ENCODE results near the gene HIBCH. TPM values are rescaled to one million over a fixed set of nuclear protein-coding genes. Genes with fewer than 3 reads are reported as not detected.
"Not testable (repeated sequence)": the region's sequence is repeated elsewhere in the genome, so short reads cannot be mapped to it uniquely, and the experiment has no call there.

The HIBCH gene
- polyA plus RNA-seq, 3 donors: 66.0 to 115 (median 95.3) TPM

DNA sequence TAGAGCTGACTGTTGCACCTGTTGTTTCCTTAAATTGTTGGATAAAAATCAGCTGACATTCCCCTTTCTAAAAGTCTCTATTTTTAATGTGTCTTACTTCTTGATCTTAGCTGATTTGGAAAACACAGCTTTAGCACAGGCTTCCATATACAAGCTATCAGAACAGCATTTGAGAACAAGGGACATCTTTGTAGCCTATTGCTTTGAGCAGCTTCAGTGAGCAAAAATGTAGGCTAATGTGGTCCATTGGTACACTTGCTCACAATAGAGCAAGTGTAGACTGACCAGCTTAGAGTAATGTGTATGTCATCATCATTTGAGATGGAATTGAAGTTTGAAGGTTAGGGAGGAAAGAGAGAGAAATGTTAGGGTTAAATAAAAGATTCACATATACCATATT is 30.7 kb upstream of the HIBCH start:
- DNase-seq: no peak

DNA sequence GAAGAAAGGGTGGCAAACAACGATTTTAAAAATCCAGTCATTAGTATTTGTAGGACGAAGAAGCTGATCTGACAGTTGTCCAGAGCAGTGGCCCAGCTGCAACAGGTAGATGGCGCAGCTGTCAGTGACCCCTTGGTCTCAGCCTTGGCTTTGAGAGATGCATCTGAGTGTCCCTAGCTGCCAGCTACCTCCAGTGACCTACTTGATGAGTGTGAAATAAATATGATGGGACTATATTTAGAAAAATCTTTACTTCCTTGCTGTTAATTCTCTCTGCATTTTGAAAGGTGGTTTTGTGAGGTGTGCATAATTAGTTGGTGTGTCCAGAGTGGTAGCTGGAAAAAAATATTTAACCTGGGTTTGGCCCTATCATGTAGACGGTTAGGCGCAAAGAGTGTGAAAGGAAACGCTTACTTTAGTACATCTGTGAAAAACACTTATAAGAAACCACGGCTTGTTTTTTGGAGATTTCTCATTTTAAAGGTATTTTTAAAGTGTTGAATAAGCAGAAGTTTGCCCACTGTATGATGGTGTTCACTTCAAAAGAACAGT is 24.7 kb upstream of the HIBCH start:
- peak; percentile 38 for DNase-seq

GRCh38 chr2:190343536-190344275 is 24.1 kb upstream of the HIBCH start, which contains the start of gene INPP1:
Gene INPP1, plus strand, starts transcription at chr2:190343589. Its CDS starts 16,514 bp downstream, at chr2:190360103.
- DNase-seq: peak; percentile 55

DNA sequence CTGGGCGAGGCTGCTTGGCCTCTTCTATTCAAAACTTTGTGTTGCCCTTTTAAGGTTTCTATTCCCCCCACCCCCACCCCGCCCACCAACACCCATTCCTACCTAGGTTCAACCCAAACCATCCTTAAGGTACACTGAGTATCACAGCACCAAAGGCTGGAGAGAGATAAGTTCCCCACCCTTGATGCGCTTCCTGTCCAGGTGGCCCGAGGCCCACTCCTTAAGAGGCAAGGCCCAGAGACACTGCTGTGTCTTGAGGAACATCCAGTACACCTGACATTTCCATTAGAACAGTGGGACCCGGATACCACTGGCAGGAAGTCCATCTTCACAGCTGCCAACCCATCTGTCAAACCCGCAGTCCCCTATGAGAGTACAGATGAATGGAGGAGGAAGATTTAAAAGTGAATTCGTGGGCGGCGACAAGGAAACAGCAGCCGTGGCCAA is 23.5 kb upstream of the HIBCH start:
- DNase-seq: no peak

DNA sequence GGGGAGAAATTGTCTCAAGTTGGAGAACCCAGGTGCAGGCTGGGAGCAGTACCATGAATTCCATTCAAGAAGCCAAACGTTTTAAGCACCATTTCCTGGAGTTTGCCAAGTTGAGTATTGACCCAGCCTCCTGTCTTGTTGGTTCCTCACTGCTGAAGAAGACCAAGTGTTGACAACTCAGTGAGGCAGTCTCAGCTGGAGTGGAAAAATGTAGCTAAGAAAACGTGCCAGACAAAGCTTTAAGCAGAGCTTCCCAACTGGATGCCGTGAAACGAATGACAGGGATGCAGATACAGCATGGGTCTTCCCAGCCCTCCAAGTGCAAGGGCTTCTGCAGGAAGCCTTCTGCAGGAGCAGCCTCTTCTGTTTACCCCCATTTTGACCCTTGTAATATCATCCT is 23.0 kb upstream of the HIBCH start:
- no peak for DNase-seq

- DNase-seq: no peak
These were observed 20.7 kb upstream of the HIBCH start for GRCh38 chr2:190340369-190340768.

DNA sequence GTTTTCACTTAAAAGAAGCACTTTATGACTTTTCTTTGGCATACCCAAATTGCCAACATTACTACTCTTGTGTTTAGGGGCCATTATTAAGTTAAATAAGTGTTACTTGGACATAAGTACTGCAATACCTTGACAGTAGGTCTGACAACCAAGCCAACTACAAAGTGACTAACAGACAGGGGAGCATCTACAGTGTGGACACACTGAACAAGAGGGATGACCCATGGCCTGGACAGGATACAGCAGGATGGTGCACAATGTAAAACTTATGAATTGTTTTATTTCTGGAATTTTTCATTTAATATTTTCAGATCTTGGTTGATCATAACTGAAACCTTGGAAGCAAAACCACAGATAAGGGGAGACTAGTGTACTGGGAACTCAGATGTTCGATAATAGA is 19.8 kb upstream of the HIBCH start:
- no peak for DNase-seq

DNA sequence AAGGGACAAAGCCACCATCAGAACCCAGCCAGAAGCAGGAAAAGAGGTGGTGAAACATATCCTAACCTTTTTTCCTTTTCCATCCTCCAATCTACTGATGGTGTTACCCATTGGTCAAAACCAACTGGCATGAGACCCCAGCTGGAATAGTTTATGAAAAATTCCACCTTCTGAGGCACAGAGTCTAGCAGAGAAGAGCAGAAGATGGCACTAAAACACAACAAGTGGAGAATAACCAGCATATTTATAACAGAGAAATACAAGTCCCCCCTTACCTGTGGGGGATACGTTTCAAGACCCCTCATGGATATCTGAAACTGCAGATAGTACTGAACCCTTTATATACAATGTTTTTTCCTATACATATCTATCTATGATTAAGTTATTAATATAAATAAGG is 18.8 kb upstream of the HIBCH start:
- no peak for DNase-seq

GRCh38 chr2:190336420-190336819 is 16.8 kb upstream of the HIBCH start:
- DNase-seq: no peak

DNA sequence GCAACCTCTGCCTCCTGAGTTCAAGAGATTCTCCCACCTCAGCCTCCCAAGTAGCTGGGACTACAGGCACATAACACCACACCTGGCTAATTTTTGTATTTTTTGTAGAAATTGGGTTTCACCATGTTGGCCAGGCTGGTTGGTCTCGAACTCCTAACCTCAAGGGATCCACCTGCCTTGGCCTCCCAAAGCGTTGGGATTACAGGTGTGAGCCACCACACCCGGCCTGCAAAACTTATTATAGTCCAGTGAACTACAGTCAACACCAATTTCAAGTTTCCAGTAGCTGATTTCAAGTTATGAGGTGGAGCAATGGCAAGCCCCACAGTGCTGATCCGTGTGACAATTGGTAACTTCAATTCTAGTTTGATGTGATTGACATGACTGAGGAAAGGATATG is 16.0 kb upstream of the HIBCH start:
- DNase-seq: not testable (repeated sequence)

DNA sequence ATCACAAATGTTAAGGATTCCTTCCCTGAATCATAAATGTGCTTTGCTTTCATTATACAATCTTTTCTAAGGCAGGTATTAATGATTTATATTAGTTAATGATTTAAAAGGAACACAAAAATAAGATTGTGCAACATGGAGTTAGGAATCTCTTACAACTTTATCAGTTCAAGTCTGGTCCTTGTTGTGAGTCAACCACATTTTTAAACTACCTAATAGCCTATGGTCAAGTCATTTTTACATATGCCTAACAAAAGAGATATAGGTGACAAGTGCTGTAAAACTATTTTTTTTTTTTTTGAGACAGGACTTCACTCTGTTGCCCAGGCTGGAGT is 15.6 kb upstream of the HIBCH start:
- no peak for DNase-seq

DNA sequence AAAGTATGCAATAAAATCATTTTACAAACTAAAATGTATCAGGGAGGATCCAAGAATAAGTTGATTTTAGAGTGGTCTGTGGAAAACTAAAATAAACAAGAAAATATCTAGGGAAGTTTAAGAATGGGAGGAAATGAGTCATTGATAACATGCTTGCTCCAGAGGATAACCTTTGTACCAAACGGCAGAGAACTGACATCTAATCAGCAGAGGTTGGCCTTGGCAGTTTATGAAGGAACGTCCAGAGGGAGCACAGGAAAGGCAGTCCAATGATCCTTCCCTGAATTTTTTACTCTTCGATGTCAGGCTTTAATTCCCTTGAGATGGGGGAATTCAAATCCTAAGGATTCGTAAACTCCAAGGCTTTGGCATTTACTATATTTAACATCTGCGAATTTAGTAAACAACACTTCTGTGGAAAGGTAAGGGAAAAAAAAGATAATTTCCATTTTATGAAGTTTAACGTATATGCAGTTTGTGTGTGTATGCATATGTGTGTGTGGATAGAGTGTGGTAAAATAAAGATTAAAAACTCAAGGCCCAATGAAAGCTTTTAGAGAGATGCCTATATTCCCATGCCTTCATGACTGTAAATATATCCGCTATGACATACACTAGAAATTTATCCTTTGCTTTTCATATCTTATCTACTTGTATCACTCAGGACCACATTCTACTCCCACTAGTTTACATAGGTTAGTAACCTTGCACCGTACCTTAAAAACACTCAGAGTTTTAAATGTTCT is 15.0 kb upstream of the HIBCH start:
- DNase-seq: no peak

DNA sequence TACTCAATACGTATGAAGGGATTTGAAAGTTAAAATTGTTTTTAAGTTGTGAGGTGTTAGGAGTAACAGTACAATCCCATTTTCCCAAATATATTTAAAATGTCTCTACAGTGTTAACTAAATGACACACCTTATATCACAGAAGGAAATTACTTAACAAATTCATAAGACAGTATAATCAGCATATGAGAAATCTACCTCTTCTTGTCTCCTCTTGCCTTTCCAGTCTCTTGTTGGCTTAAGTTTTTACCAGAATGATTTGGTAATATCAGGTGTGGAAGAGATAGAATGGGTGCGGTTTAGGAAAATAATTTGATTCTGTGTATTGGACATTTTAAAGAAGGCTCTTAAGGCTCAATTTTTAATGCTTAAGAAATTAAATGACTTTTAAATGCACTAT is 14.3 kb upstream of the HIBCH start:
- no peak for DNase-seq

DNA sequence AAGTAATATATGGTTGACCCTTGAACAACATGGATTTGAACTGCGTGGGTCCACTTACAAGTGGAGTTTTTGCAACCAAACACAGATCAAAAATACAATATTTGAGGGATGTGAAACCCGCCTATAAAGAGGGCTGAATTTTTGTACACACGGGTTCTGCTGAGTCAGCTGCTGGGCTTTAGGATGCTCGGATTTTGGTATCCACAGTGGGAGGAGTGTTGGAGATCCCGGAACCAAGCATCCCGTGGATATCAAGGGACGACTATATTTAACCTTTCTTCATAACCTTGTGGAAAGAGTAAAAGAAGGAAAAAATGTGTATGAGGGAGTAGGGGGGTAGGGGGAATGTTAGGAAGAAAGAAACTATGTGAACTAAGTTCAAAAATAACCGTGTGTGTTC is 13.8 kb upstream of the HIBCH start:
- no peak for DNase-seq

- DNase-seq: no peak
These were observed 9.0 kb upstream of the HIBCH start for GRCh38 chr2:190328573-190329147.

GRCh38 chr2:190327867-190328572 is 8.4 kb upstream of the HIBCH start:
- no peak for DNase-seq

DNA sequence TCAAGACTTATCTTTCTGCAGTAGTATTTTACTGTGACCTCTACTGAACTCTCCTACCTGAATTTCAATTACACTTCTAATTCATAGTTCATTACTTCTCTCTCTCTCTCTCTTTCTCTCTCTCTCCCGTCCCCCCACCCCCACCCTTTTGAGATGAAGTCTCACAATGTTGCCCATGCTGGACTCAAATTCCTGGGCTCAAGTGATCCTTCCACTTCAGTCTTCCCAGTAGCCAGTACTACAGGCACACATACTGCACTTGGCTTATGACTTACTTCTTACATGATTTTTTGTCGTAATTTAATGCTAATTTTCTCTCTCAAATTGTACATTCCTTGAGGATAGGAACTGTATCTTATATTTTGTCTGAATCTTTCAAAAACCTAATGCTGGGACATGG is 6.0 kb upstream of the HIBCH start:
- no peak for DNase-seq

DNA sequence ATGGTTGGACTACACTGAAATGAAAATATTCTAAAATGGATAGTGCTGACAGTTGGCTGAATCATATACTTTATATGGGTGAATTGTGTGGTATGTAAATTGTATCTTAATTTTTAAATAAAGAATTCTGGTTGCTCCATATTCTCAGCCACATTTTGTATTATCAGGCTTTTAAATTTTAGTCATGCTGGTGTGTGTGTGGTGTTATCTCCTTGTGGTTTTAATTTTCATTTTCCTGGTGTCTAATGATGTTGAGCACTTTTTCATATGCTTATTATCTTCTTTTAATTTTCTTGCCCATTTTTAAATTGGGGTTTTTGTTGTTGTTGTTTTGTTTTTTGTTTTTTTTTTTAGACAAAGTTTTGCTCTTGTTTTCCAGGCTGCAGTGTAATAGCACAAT is 3.8 kb upstream of the HIBCH start:
- DNase-seq: no peak

DNA sequence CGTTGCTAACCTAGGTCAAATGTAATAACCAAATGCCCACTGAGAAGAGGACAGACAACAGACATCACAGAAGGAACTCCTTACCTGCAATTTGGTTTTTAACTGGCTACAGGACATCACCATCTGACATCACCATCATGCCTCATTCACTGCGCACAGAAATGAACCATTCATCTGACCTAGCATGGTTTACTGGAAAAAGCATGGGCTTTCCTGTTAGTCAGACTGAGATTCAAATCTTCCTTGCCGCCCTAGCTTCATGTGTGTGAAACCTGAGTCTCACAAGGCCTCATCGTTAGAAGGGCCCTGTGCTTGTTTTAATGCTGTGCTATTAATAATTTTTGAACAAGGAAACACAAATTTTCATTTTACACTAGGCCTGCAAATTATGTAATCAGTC is 1.1 kb upstream of the HIBCH start:
- no peak for DNase-seq

DNA sequence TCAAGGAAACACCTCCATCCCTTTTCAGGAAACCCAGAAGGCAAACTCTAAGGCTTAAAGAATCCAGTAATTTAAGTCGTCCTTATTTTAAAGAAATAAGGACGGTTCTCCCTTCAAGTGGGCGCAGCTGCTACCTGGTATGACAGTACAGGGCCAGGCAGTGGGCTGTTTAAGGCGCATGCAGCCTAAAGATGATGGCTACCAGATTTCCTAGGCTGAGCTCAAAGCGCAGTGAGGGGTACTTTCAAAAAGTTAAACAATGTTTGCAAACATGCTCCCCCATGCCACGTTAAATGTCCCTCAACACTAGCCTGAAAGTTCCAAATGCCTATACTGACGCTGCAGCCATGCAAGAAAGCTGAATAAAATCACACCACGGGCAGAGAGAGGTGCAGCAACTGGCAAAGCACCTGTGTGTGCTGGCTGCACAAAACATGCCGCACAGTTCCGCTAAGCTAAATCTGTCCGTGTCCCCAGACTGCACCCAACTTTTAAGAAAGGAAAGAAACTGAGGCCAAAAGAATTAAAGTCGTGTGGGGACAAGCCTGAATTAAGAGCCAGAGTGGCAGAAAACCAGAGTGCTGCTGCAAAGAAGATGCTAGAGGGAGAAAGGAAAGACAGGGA is 583 bp downstream of the HIBCH start:
- DNase-seq: peak; percentile 20

- no peak for DNase-seq
These were observed 1.1 kb downstream of the HIBCH start for GRCh38 chr2:190318514-190318913.

DNA sequence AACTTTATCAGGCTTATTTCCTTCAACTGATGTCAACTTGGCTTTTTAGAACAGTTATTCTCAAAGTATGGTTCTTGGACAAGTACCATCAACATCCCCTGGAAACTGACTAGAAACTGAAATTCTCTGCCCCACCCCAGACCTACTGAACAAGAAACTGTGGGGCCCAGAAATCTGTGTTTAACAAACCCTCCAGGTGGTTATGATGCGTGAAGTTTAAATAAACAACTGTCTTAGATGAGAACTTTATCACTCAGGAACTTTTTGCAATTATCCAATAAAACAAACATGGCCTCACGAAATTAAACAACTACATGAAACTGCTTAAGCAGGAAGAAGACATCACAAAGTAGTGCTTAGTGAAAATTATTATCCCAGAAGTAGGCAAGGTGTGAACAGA is 4.4 kb downstream of the HIBCH start:
- no peak for DNase-seq
